ENCODE results near the gene STPG4.

DNA sequence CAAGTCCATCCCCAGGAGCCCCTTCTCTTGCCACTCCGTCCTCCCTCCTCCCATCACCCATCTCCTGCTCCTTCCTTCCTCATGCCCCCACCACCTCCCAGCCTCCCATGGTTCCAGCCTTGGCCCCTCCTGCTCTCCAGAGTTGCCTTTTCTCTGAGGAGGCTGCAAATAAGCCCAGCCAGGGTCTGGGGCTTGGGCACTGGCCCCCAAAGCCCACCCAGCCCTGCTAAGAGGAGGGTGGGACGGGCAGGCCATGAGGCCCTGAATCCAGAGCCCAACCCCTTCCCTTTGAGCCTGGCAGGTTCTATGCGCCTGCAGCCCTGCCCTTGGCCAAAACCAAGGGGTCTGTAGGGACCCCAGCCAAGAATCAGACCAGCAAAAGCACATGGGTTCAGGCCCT is 71.6 kb downstream of the STPG4 start:
- no peak for TF ChIP-seq POLR2AphosphoS5 (IDR thresholded peaks at IDR 0.05; ENCODE audit: low read depth, low read length)
- TF ChIP-seq CTCF (IDR thresholded peaks at IDR 0.05): no peak
- TF ChIP-seq, protein P1, sequence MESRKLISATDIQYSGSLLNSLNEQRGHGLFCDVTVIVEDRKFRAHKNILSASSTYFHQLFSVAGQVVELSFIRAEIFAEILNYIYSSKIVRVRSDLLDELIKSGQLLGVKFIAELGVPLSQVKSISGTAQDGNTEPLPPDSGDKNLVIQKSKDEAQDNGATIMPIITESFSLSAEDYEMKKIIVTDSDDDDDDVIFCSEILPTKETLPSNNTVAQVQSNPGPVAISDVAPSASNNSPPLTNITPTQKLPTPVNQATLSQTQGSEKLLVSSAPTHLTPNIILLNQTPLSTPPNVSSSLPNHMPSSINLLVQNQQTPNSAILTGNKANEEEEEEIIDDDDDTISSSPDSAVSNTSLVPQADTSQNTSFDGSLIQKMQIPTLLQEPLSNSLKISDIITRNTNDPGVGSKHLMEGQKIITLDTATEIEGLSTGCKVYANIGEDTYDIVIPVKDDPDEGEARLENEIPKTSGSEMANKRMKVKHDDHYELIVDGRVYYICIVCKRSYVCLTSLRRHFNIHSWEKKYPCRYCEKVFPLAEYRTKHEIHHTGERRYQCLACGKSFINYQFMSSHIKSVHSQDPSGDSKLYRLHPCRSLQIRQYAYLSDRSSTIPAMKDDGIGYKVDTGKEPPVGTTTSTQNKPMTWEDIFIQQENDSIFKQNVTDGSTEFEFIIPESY (IDR thresholded peaks at IDR 0.05; ENCODE audit: borderline replicate concordance, low read depth): no peak
- TF ChIP-seq REST (IDR thresholded peaks at IDR 0.05; ENCODE audit: low read depth, low read length): no peak
- no peak for TF ChIP-seq NFIC (IDR thresholded peaks at IDR 0.05; ENCODE audit: borderline replicate concordance)
- TF ChIP-seq EZH2phosphoT487 (IDR thresholded peaks at IDR 0.05; ENCODE audit: borderline replicate concordance, low read depth): no peak
- no peak for TF ChIP-seq MEF2A (IDR thresholded peaks at IDR 0.05; ENCODE audit: borderline replicate concordance, low read depth)
- TF ChIP-seq RFX5 (IDR thresholded peaks at IDR 0.05; ENCODE audit: low read length): no peak
- TF ChIP-seq, protein P2, sequence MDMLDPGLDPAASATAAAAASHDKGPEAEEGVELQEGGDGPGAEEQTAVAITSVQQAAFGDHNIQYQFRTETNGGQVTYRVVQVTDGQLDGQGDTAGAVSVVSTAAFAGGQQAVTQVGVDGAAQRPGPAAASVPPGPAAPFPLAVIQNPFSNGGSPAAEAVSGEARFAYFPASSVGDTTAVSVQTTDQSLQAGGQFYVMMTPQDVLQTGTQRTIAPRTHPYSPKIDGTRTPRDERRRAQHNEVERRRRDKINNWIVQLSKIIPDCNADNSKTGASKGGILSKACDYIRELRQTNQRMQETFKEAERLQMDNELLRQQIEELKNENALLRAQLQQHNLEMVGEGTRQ (IDR thresholded peaks at IDR 0.05; ENCODE audit: borderline replicate concordance, low read depth, low read length): no peak
- TF ChIP-seq EP300 (IDR thresholded peaks at IDR 0.05; ENCODE audit: borderline replicate concordance in 1 of 2, low read depth in 1 of 2, low read length in 1 of 2): no peak
- TF ChIP-seq ELF1 (IDR thresholded peaks at IDR 0.05): no peak

All from SK-N-SH (cell line).